HepG2 (cell line): ENCODE data around the gene ZNF597. TPM values are rescaled to one million over a fixed set of nuclear protein-coding genes. Genes with fewer than 3 reads are reported as not detected.

ENCODE experiments used
- ATAC-seq: fragments of 200-7000 bp; cut with Tn5 transposase; 3 replicates; pipeline ENCODE4 v1.9.1; 2020; ENCODE audit warnings: mild to moderate bottlenecking, moderate library complexity
- BruUV-seq: library from RNA; stranded (reverse); fragments of 400-500 nt; replicated peaks from 2 replicates; lab custom pipeline; 2021; lab: Mats Ljungman, UMichigan
- CTCF ChIA-PET: fragments of 300-600 bp; formaldehyde crosslinking; extraction: SDS; loops from one replicate; lab custom pipeline; 2021; ENCODE audit warnings: low total read pairs, inconsistent platforms, low intra/inter-chr PET ratio; lab: Yijun Ruan, JAX
- POLR2A ChIA-PET: fragments of 350-600 bp; sonication (Branson Sonifier 250); formaldehyde crosslinking; loops from one replicate; lab custom pipeline; 2020; ENCODE audit warnings: antibody characterized with exemption, inconsistent platforms; lab: Yijun Ruan, JAX
- DNase-seq: peaks from one replicate; pipeline ENCODE4 v3.0.0-alpha.2; 2015; ENCODE audit warnings: low spot score
- FAIRE-seq: peaks from 3 replicates; lab custom pipeline; 2011; peaks lifted over from hg19 to GRCh38; lab: Jason Lieb, UNC
- H2AFZ ChIP-seq: one replicate; pipeline ENCODE4 v1.6.1; 2011; ENCODE audit warnings: low read length, inconsistent platforms
- H3K27ac ChIP-seq: fragments of 300-600 bp; 3 replicates; pipeline ENCODE4 v1.8.0; 2011; ENCODE audit warnings: mixed run types, mild to moderate bottlenecking, mixed read lengths, low read length, inconsistent platforms; ENCODE audit not compliant: insufficient read depth; ENCODE audit errors: extremely low read length
- H3K27me3 ChIP-seq, 2 experiments: fragments of 200-600 bp in 1 of 2; 2 replicates in 1 of 2; 3 replicates in 1 of 2; pipeline versions ENCODE4 v1.6.0 to v1.8.0; 2011; ENCODE audit warnings: low read length in 2 of 2, mild to moderate bottlenecking in 2 of 2, moderate library complexity in 2 of 2, inconsistent platforms in 1 of 2; ENCODE audit not compliant: insufficient read depth in 2 of 2, control insufficient read depth in 1 of 2
- H3K36me3 ChIP-seq, 2 experiments: fragments of 200-600 bp in 1 of 2; replicated peaks in 1 of 2; 2 replicates in 1 of 2; 3 replicates in 1 of 2; pipeline versions ENCODE4 v1.5.1 to v1.8.0; 2011; ENCODE audit warnings: low read length in 2 of 2, inconsistent platforms in 1 of 2; ENCODE audit not compliant: insufficient read depth in 2 of 2, control insufficient read depth in 1 of 2
- H3K4me1 ChIP-seq: 2 replicates; pipeline ENCODE4 v1.5.1; 2012; ENCODE audit warnings: low read length, inconsistent platforms; ENCODE audit not compliant: insufficient read depth
- H3K4me2 ChIP-seq: 2 replicates; pipeline ENCODE4 v1.6.0; 2011; ENCODE audit warnings: low read depth, low read length, inconsistent platforms
- H3K4me3 ChIP-seq, 3 experiments: fragments of 200-600 bp in 1 of 3; sonication (generic), shearing (Covaris generic) in 1 of 3; replicated peaks in 1 of 3; 2 replicates each; pipeline ENCODE4 v1.5.1; 2011 to 2016; ENCODE audit warnings: low read length in 3 of 3, inconsistent platforms in 2 of 3, low read depth in 2 of 3, mild to moderate bottlenecking in 2 of 3, control low read depth in 1 of 3, mixed read lengths in 1 of 3; ENCODE audit not compliant: insufficient read depth in 1 of 3
- H3K79me2 ChIP-seq: one replicate; pipeline ENCODE4 v1.6.1; 2011; ENCODE audit warnings: low read length, inconsistent platforms; ENCODE audit not compliant: insufficient read depth
- H3K9ac ChIP-seq: 2 replicates; pipeline ENCODE4 v1.6.0; 2011; ENCODE audit warnings: mild to moderate bottlenecking, low read depth, low read length, inconsistent platforms; ENCODE audit not compliant: insufficient read depth
- H3K9me3 ChIP-seq: 2 replicates; pipeline ENCODE4 v1.5.1; 2012; ENCODE audit warnings: mild to moderate bottlenecking, low read length
- H4K20me1 ChIP-seq: 2 replicates; pipeline ENCODE4 v1.6.0; 2011; ENCODE audit warnings: inconsistent platforms, mild to moderate bottlenecking, low read length, moderate library complexity; ENCODE audit not compliant: insufficient read depth
- CHCHD3 ChIP-seq: sonication (generic); formaldehyde crosslinking; IDR thresholded peaks from 2 replicates; pipeline ENCODE4 v1.8.0; 2022; ENCODE audit warnings: mild to moderate bottlenecking, missing genetic modification reagents, moderate library complexity
- EHMT2 ChIP-seq: fragments of 200-600 bp; sonication (generic); IDR thresholded peaks from 2 replicates; pipeline ENCODE4 v1.7.0; 2017; ENCODE audit warnings: antibody characterized with exemption, low read depth, low read length, borderline replicate concordance
- FLYWCH1 ChIP-seq: sonication (generic); formaldehyde crosslinking; IDR thresholded peaks from 2 replicates; pipeline ENCODE4 v1.8.1; 2023; ENCODE audit warnings: mild to moderate bottlenecking, missing genetic modification reagents
- KLF16 ChIP-seq, 2 experiments: sonication (generic) in 1 of 2; formaldehyde crosslinking in 1 of 2; IDR thresholded peaks; 2 replicates each; pipeline versions ENCODE4 v1.6.1 to v1.8.0; 2016 to 2023; ENCODE audit warnings: missing genetic modification reagents in 2 of 2, missing compliant biosample characterization in 1 of 2
- ZBTB1 ChIP-seq: sonication (generic); formaldehyde crosslinking; IDR thresholded peaks from 2 replicates; pipeline ENCODE4 v1.4.0; 2020; ENCODE audit warnings: missing genetic modification reagents, borderline replicate concordance
- ZKSCAN8 ChIP-seq: IDR thresholded peaks from 2 replicates; pipeline ENCODE4 v1.6.1; 2016; ENCODE audit warnings: borderline replicate concordance, missing genetic modification reagents, missing compliant biosample characterization
- ZNF567 ChIP-seq: sonication (generic); formaldehyde crosslinking; IDR thresholded peaks from 2 replicates; pipeline ENCODE4 v1.8.1; 2023; ENCODE audit warnings: mild to moderate bottlenecking, missing genetic modification reagents, borderline replicate concordance
- ZNF720 ChIP-seq: sonication (generic); formaldehyde crosslinking; IDR thresholded peaks from 2 replicates; pipeline ENCODE4 v1.4.0; 2020; ENCODE audit warnings: missing genetic modification reagents
- WGBS: methylation state at CpG from one replicate; pipeline ENCODE4 v1.1.6; 2017; ENCODE audit warnings: low lambda C conversion rate; 5-methylcytosine and 5-hydroxymethylcytosine counted together
- in situ Hi-C: cut with HindIII; loops from 2 replicates; pipeline ENCODE4 v1.10.0; 2017; ENCODE audit warnings: low pct_unique_long_range_greater_than_20kb; ENCODE audit not compliant: extremely low pct_ligation_motif_present
- intact Hi-C: fragments of 100-400 bp; cut with micrococcal nuclease; formaldehyde crosslinking; loops from one replicate; pipeline ENCODE4 v1.10.0; 2022; ENCODE audit not compliant: unreplicated experiment
- polyA plus RNA-seq, 8 experiments: library from polyadenylated mRNA; depleted of rRNA in 3 of 8; stranded (reverse) in 7 of 8; unstranded in 1 of 8; fragments of >200 nt; fragmentation: Illumina TruSeq in 4 of 8; extraction: Trizol in 4 of 8; gene quantifications; 2 replicates each; pipeline versions ENCODE4 v1.2.1 to v1.2.3, GENCODE V29; 2011 to 2016; ENCODE audit warnings: low read depth in 4 of 8, missing spikeins in 1 of 8, mixed read lengths in 1 of 8; ENCODE audit not compliant: insufficient read depth in 1 of 8
- total RNA-seq, 5 experiments: library from RNA; depleted of rRNA; stranded (reverse); fragments of >200 nt; fragmentation: Illumina TruSeq; extraction: Trizol; gene quantifications; 2 replicates each; pipeline ENCODE4 v1.2.3, GENCODE V29; 2016; ENCODE audit warnings: low read depth in 1 of 5
- TF ChIP-seq, protein P1 (sequence below): sonication (generic); formaldehyde crosslinking; IDR thresholded peaks from 2 replicates; pipeline ENCODE4 v1.5.0; 2020; ENCODE audit warnings: mild to moderate bottlenecking, missing genetic modification reagents
- TF ChIP-seq, protein P2 (sequence below): IDR thresholded peaks from 2 replicates; pipeline ENCODE4 v1.6.1; 2016; ENCODE audit warnings: mild to moderate bottlenecking
- TF ChIP-seq, protein P3 (sequence below): sonication (generic); formaldehyde crosslinking; IDR thresholded peaks from 2 replicates; pipeline ENCODE4 v1.5.0; 2020; ENCODE audit warnings: mild to moderate bottlenecking, missing genetic modification reagents

Gene ZNF597
- total and polyA plus RNA-seq, 2 of the 13 experiments (the other 11 are each of a cell fraction or from before 2014, with no cell fraction given), result 1.3 to 2.4 TPM

DNA sequence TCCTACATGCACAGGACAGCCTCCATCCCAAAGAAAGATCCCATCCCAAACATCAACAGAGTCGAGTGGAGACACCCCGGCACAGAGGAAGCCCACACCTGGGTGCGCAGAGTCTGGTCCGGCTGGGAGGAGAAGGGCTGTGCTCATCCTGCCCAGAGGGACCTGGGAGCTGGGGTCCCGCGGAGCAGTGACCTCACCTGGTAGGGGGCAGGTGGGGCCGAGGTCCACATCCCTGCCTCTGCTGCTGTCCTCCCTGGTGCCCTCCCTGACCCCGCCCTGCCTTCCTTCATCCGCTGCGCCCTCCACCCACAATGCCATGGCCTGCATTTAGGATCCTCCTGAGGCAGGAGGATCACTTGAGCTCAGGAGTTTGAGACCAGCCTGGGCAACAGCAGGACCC, 49.1 kb upstream of the ZNF597 start:
- no peaks in the 10 kb centered on the region for H3K9me3 ChIP-seq
- 63% methylated on average over 6 of the region's 10 CpGs for WGBS
- FAIRE-seq, result no peak
- peaks cover 28% of the 10 kb centered on the region for H3K4me1 ChIP-seq
- POLR2A ChIA-PET, result no interaction called here
- in situ Hi-C loops (no loop called here), intact Hi-C loops (loop anchor here (5.0 to 10.0 kb wide), 2 partner anchors 35 to 88 kb away; partner anchors contain the start of genes ZNF174 and ZSCAN32)
- no peak for ATAC-seq
- TF ChIP-seq ZKSCAN8 (CRISPR knock-in tag) (no peak), CHCHD3 (CRISPR knock-in tag) (no peak), FLYWCH1 (CRISPR knock-in tag) (no peak), EHMT2 (no peak), ZNF567 (CRISPR knock-in tag) (no peak), ZBTB1 (no peak), KLF16 (CRISPR knock-in tag; IDR thresholded peaks at IDR 0.05) (no peak), ZNF720 (CRISPR knock-in tag) (no peak)
- TF ChIP-seq, protein P1, sequence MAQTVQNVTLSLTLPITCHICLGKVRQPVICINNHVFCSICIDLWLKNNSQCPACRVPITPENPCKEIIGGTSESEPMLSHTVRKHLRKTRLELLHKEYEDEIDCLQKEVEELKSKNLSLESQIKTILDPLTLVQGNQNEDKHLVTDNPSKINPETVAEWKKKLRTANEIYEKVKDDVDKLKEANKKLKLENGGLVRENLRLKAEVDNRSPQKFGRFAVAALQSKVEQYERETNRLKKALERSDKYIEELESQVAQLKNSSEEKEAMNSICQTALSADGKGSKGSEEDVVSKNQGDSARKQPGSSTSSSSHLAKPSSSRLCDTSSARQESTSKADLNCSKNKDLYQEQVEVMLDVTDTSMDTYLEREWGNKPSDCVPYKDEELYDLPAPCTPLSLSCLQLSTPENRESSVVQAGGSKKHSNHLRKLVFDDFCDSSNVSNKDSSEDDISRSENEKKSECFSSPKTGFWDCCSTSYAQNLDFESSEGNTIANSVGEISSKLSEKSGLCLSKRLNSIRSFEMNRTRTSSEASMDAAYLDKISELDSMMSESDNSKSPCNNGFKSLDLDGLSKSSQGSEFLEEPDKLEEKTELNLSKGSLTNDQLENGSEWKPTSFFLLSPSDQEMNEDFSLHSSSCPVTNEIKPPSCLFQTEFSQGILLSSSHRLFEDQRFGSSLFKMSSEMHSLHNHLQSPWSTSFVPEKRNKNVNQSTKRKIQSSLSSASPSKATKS (CRISPR knock-in tag), result no peak
- TF ChIP-seq, protein P2, sequence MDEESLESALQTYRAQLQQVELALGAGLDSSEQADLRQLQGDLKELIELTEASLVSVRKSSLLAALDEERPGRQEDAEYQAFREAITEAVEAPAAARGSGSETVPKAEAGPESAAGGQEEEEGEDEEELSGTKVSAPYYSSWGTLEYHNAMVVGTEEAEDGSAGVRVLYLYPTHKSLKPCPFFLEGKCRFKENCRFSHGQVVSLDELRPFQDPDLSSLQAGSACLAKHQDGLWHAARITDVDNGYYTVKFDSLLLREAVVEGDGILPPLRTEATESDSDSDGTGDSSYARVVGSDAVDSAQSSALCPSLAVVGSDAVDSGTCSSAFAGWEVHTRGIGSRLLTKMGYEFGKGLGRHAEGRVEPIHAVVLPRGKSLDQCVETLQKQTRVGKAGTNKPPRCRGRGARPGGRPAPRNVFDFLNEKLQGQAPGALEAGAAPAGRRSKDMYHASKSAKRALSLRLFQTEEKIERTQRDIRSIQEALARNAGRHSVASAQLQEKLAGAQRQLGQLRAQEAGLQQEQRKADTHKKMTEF, result no peak
- TF ChIP-seq, protein P3, sequence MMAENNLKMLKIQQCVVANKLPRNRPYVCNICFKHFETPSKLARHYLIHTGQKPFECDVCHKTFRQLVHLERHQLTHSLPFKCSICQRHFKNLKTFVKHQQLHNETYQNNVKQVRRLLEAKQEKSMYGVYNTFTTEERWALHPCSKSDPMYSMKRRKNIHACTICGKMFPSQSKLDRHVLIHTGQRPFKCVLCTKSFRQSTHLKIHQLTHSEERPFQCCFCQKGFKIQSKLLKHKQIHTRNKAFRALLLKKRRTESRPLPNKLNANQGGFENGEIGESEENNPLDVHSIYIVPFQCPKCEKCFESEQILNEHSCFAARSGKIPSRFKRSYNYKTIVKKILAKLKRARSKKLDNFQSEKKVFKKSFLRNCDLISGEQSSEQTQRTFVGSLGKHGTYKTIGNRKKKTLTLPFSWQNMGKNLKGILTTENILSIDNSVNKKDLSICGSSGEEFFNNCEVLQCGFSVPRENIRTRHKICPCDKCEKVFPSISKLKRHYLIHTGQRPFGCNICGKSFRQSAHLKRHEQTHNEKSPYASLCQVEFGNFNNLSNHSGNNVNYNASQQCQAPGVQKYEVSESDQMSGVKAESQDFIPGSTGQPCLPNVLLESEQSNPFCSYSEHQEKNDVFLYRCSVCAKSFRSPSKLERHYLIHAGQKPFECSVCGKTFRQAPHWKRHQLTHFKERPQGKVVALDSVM (CRISPR knock-in tag), result no peak
- H4K20me1 ChIP-seq, result no peaks in the 10 kb centered on the region; the same call in 1 of the 2 replicates
- H3K79me2 ChIP-seq, result no peaks in the 10 kb centered on the region
- H2AFZ ChIP-seq, result no peak overlapping the region
- H3K9ac ChIP-seq, result no peak overlapping the region
- DNase-seq, result no peak
- H3K27me3 ChIP-seq, result peaks cover 3 to 4% of the 10 kb centered on the region in 2 experiments; a peak in 2 of 5 replicates
- CTCF ChIA-PET, result no interaction called here
- BruUV-seq, result no TSS peak
- no peak overlapping the region for H3K27ac ChIP-seq
- H3K4me3 ChIP-seq, result no peak overlapping the region
- no peak overlapping the region for H3K4me2 ChIP-seq
- H3K36me3 ChIP-seq, result no peaks in the 10 kb centered on the region; a peak in 1 of 5 replicates
